GM06990 (cell line): ENCODE results near the gene RNF212.
A peak's percentile ranks its signal among the peaks of the same experiment; 100 is the strongest.

Experiments used
- DNase-seq: peaks from one replicate; pipeline ENCODE4 v3.0.0-alpha.2; 2011; ENCODE audit not compliant: insufficient read length; ENCODE audit errors: extremely low read depth
- H3K27me3 ChIP-seq: replicated peaks from 2 replicates; pipeline ENCODE4 v1.6.0; 2011; ENCODE audit warnings: low read length; ENCODE audit not compliant: control insufficient read depth, insufficient read depth
- H3K36me3 ChIP-seq: 2 replicates; pipeline ENCODE4 v1.5.1; 2011; ENCODE audit warnings: low read length; ENCODE audit not compliant: control insufficient read depth, insufficient read depth
- H3K4me3 ChIP-seq: replicated peaks from 2 replicates; pipeline ENCODE4 v1.5.1; 2011; ENCODE audit warnings: low read depth, mild to moderate bottlenecking, control low read depth, low read length
- CTCF ChIP-seq: IDR thresholded peaks from 2 replicates; pipeline ENCODE4 v1.5.1; 2011; ENCODE audit warnings: low read length, control low read depth, mild to moderate bottlenecking, inconsistent platforms; ENCODE audit not compliant: insufficient read depth, poor library complexity, severe bottlenecking

Gene RNF212

GRCh38 chr4:1031956-1032795, 81.2 kb downstream of the RNF212 start:
- TF ChIP-seq CTCF, result peak; percentile 20
- Histone ChIP-seq H3K36me3 (no peaks in the 10 kb centered on the region), H3K27me3 (no peaks in the 10 kb centered on the region; the same call in 1 of the 2 replicates), H3K4me3 (no peak overlapping the region)
- DNase-seq, result no peak

GRCh38 chr4:1031346-1031745, 82.0 kb downstream of the RNF212 start:
- Histone ChIP-seq H3K36me3 (no peaks in the 10 kb centered on the region), H3K27me3 (no peaks in the 10 kb centered on the region; the same call in 1 of the 2 replicates), H3K4me3 (no peak overlapping the region)
- no peak for TF ChIP-seq CTCF
- DNase-seq, result no peak

GRCh38 chr4:1030559-1030958, 82.8 kb downstream of the RNF212 start:
- H3K4me3 ChIP-seq, result no peak overlapping the region
- H3K36me3 ChIP-seq, result no peaks in the 10 kb centered on the region
- no peaks in the 10 kb centered on the region; the same call in 1 of the 2 replicates for H3K27me3 ChIP-seq
- no peak for DNase-seq
- no peak for TF ChIP-seq CTCF

GRCh38 chr4:1030031-1030430, 83.3 kb downstream of the RNF212 start:
- no peaks in the 10 kb centered on the region; the same call in 1 of the 2 replicates for H3K27me3 ChIP-seq
- no peaks in the 10 kb centered on the region for H3K36me3 ChIP-seq
- no peak for DNase-seq
- no peak for TF ChIP-seq CTCF
- H3K4me3 ChIP-seq, result no peak overlapping the region

- TF ChIP-seq CTCF, result no peak
- Histone ChIP-seq H3K36me3 (no peaks in the 10 kb centered on the region), H3K27me3 (no peaks in the 10 kb centered on the region; the same call in 1 of the 2 replicates), H3K4me3 (no peak overlapping the region)
- no peak for DNase-seq
Observed at GRCh38 chr4:1029529-1029928, 83.8 kb downstream of the RNF212 start.
